Colonic mucosa (tissue), 4 donors: ENCODE measurements around the gene PLA2G4F. TPM values are rescaled to one million over a fixed set of nuclear protein-coding genes. Genes with fewer than 3 reads are reported as not detected.
A peak's percentile ranks its signal among the peaks of the same experiment; 100 is the strongest.

Experiments
- DNase-seq: peaks from one replicate; pipeline ENCODE4 v3.0.0-alpha.2; 2020
- H3K27ac ChIP-seq: fragments of 200-600 bp; one replicate; pipeline ENCODE4 v1.8.0; 2021
- H3K27me3 ChIP-seq: fragments of 200-600 bp; one replicate; pipeline ENCODE4 v1.8.0; 2021
- H3K36me3 ChIP-seq: fragments of 200-600 bp; one replicate; pipeline ENCODE4 v1.8.0; 2021
- H3K4me1 ChIP-seq: fragments of 200-600 bp; one replicate; pipeline ENCODE4 v1.8.0; 2021; ENCODE audit warnings: mild to moderate bottlenecking
- H3K4me3 ChIP-seq: fragments of 200-600 bp; one replicate; pipeline ENCODE4 v1.8.0; 2021
- H3K9ac ChIP-seq, 2 donors: one replicate each; pipeline ENCODE4 v1.7.0; 2013; ENCODE audit warnings: control low read depth in 2 of 2, low read depth in 2 of 2, low read length in 2 of 2
- H3K9me3 ChIP-seq: fragments of 200-600 bp; one replicate; pipeline ENCODE4 v1.8.0; 2021
- intact Hi-C: fragments of 100-400 bp; cut with DNase I; formaldehyde crosslinking; loops from one replicate; pipeline ENCODE4 v1.14.1; 2022
- total RNA-seq, 2 donors: library from RNA; stranded (reverse); fragmentation: NEBNext Ultra II Directional in 1 of 2; extraction: Animal tissue kit (Norgen Biotek cat#: 25700) in 1 of 2; gene quantifications; one replicate each; pipeline ENCODE4 v1.2.1, GENCODE V29; 2021
- TF ChIP-seq, protein P1 (sequence below): fragments of 200-600 bp; IDR thresholded peaks from one replicate; pipeline ENCODE4 v1.8.0; 2022; ENCODE audit warnings: antibody characterized with exemption, mild to moderate bottlenecking
- donor health status: healthy.
- donor health status: DM: no; HTN: no; CAD: no.
- donor health status: DM: no; HTN: no; CAD: no.

PLA2G4F gene
- total RNA-seq, 2 donors from 2014 or later = 27.7 to 30.2 TPM

DNA sequence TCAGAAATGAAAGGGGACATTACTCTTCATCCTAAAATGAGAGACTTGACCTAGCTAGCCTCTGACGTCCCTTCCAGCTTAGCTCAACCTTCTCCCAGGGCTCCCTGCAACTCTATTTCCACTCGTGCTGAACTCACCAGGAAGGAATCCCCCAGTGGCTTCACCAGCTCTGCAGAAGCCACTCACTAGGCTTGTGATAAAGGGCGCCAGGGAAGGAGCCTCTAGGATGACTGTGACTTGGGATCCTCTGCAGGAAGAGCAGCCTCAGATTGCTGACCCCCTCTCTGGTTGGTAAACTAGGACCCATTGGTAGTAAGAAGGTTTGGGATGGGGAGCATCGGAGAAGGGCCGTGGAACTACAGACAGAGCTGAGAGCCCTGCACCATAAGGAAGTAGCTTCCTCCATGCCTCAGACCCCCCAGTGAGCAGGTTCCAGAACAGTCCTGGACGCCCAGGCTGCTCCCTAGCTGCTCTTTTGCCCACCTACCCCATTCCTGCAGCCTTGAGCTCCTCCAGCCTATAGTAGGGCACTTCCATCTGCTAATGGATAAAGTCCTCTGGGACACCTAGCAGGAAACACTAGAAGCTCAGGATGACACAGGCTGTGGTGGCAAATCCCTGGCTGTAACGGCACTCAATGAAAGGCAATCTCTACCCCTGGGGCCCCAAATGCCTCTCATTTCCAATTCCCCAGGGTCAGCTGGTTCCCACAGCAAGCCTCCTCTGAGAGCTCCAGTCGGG lies 26.0 kb downstream of the PLA2G4F start:
- Histone ChIP-seq H3K36me3 (no peaks in the 10 kb centered on the region), H3K9me3 (no peaks in the 10 kb centered on the region), H3K4me1 (no peaks in the 10 kb centered on the region), H3K27me3 (no peaks in the 10 kb centered on the region), H3K4me3 (no peak overlapping the region), H3K27ac (no peak overlapping the region), H3K9ac (no peak overlapping the region)
- intact Hi-C loops = loop anchor here (5.0 to 10.0 kb wide), 3 partner anchors 43 to 146 kb away; no protein-coding TSS in a partner anchor
- no peak for DNase-seq
- TF ChIP-seq, protein P1, sequence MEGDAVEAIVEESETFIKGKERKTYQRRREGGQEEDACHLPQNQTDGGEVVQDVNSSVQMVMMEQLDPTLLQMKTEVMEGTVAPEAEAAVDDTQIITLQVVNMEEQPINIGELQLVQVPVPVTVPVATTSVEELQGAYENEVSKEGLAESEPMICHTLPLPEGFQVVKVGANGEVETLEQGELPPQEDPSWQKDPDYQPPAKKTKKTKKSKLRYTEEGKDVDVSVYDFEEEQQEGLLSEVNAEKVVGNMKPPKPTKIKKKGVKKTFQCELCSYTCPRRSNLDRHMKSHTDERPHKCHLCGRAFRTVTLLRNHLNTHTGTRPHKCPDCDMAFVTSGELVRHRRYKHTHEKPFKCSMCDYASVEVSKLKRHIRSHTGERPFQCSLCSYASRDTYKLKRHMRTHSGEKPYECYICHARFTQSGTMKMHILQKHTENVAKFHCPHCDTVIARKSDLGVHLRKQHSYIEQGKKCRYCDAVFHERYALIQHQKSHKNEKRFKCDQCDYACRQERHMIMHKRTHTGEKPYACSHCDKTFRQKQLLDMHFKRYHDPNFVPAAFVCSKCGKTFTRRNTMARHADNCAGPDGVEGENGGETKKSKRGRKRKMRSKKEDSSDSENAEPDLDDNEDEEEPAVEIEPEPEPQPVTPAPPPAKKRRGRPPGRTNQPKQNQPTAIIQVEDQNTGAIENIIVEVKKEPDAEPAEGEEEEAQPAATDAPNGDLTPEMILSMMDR = no peak

DNA sequence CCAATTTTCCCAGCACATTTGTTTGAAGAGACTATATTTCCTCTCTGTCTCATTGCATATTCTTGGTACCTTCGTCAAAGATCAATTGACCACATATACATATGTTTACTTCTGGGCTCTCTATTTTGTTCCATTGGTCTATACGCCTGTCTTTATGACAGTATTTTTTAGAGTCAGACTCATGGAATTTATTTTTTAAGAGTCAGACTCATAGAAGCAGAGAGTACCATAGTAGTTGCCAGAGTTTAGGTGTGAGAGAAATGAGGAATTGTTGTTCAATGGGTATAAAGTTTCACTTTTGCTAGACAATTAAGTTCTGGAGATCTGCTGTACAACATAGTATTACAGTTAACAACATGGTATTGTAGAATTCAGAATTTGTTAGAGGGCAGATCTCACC lies 27.1 kb downstream of the PLA2G4F start:
- intact Hi-C loops = no loop called here
- Histone ChIP-seq H3K9ac (no peak overlapping the region), H3K4me1 (no peaks in the 10 kb centered on the region), H3K27ac (no peak overlapping the region), H3K27me3 (no peaks in the 10 kb centered on the region), H3K36me3 (no peaks in the 10 kb centered on the region), H3K4me3 (no peak overlapping the region), H3K9me3 (no peaks in the 10 kb centered on the region)
- TF ChIP-seq, protein P1 = no peak
- no peak for DNase-seq

DNA sequence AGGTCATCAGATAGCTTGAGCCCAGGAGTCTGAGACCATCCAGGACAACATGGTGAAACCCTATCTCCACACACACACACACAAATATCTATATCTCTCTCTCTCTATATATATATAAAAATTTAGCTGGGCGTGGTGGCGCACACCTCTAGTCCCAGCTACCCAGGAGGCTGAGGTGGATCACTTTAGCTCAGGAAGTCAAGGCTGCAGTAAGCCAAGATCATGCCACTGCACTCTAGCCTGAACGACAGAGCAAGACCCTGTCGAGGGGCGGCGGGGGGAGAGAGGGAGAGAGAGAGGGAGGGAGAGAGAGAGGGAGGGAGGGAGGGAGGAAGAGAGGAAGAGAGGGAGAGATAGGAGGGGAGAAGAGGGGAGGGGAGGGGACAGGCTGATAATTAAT lies 28.0 kb downstream of the PLA2G4F start:
- Histone ChIP-seq H3K9me3 (no peaks in the 10 kb centered on the region), H3K9ac (no peak overlapping the region), H3K4me1 (peaks cover under 1% of the 10 kb centered on the region), H3K27ac (no peak overlapping the region), H3K27me3 (no peaks in the 10 kb centered on the region), H3K36me3 (no peaks in the 10 kb centered on the region), H3K4me3 (no peak overlapping the region)
- intact Hi-C loops = no loop called here
- DNase-seq = no peak
- TF ChIP-seq, protein P1 = no peak

DNA sequence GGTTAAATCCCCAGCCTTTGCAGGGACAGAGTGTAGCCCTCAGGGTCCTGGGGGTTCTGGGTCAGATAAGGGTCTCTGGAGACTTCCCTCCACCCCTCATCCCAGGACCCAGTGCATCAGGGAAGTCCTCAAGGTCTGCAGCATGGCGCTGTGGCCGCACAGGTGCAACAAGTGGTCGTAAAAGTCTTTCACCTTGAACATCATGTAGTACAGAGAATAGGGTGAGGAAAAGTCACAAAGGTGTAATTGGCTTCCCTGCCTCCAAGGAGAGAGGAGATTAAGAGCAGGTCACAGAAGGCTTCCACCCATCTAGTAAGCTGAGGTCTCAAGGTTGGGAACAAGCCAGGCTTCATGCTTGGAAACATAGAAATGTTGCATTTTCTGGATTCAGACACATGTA lies 32.9 kb downstream of the PLA2G4F start:
- Histone ChIP-seq H3K4me3 (no peak overlapping the region), H3K4me1 (peaks cover 3% of the 10 kb centered on the region), H3K9ac (no peak overlapping the region), H3K27me3 (no peaks in the 10 kb centered on the region), H3K9me3 (no peaks in the 10 kb centered on the region), H3K36me3 (no peaks in the 10 kb centered on the region), H3K27ac (no peak overlapping the region)
- TF ChIP-seq, protein P1 = no peak
- DNase-seq = no peak
- intact Hi-C loops = no loop called here

DNA sequence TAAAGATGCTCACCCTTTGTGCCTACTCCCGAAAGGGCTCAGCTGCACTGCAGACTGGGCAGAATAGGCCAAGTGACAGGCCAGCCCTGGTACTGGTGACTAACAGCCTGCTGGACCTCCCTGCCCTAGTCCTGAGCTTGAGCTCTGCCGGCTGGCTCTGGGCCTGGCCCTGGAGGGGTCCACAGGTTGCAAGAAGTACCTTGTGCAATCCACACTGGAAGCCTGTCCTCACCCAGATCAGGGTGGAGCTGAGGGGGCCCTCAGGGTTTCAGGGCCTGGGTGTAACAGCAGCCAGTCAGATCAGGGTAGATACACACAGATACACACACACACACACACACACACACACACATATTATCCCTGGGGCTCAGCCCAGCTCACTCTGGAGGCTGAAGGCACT lies 34.8 kb downstream of the PLA2G4F start:
- H3K27ac ChIP-seq = no peak overlapping the region
- peak; percentile 46 for DNase-seq
- TF ChIP-seq, protein P1 = no peak
- H3K9me3 ChIP-seq = no peaks in the 10 kb centered on the region
- no peak overlapping the region for H3K9ac ChIP-seq
- H3K27me3 ChIP-seq = no peaks in the 10 kb centered on the region
- no peaks in the 10 kb centered on the region for H3K36me3 ChIP-seq
- H3K4me3 ChIP-seq = no peak overlapping the region
- H3K4me1 ChIP-seq = peaks cover 3% of the 10 kb centered on the region
- intact Hi-C loops = no loop called here
